Measurements from ENCODE around the gene ZNF561.

DNA sequence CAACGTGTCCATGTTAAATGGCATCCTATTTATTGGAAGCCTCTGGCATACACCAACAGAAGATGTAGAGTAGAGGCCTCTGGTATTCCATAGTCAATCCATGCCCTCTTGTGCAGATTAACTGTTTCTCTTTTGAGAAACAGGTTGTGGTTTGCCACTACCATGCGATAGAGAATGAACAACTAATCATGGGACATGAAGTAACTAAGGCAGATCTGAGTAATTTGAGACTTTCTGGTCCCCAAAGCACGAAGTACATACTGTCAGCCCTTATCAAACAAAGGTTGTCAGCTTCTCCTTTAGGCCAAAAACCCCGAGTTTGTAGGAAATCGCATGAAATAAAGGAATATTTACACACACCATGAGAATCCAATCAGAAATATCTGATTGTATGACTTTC is 40.3 kb downstream of the ZNF561 start:
- TF ChIP-seq, protein P1, sequence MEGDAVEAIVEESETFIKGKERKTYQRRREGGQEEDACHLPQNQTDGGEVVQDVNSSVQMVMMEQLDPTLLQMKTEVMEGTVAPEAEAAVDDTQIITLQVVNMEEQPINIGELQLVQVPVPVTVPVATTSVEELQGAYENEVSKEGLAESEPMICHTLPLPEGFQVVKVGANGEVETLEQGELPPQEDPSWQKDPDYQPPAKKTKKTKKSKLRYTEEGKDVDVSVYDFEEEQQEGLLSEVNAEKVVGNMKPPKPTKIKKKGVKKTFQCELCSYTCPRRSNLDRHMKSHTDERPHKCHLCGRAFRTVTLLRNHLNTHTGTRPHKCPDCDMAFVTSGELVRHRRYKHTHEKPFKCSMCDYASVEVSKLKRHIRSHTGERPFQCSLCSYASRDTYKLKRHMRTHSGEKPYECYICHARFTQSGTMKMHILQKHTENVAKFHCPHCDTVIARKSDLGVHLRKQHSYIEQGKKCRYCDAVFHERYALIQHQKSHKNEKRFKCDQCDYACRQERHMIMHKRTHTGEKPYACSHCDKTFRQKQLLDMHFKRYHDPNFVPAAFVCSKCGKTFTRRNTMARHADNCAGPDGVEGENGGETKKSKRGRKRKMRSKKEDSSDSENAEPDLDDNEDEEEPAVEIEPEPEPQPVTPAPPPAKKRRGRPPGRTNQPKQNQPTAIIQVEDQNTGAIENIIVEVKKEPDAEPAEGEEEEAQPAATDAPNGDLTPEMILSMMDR (IDR thresholded peaks at IDR 0.05) = no peak
- TF ChIP-seq POLR2A (IDR thresholded peaks at IDR 0.05) = no peak

Data from gastroesophageal sphincter (tissue), 3 donors.